Mucosa of descending colon (tissue), 3 donors: ENCODE measurements around the gene KDM1A. TPM values are rescaled to one million over a fixed set of nuclear protein-coding genes. Genes with fewer than 3 reads are reported as not detected.

Experiments used
- ATAC-seq: fragments of 200-7000 bp; cut with Tn5 transposase; one replicate; pipeline ENCODE4 v1.9.1; 2020; ENCODE audit warnings: mild to moderate bottlenecking, moderate library complexity
- DNase-seq, 3 donors: peaks; one replicate each; pipeline ENCODE4 v3.0.0-alpha.2; 2020
- H3K36me3 ChIP-seq: fragments of 200-600 bp; one replicate; pipeline ENCODE4 v1.8.0; 2021; ENCODE audit warnings: low read depth, mild to moderate bottlenecking
- H3K4me1 ChIP-seq: fragments of 200-600 bp; one replicate; pipeline ENCODE4 v1.8.0; 2021; ENCODE audit warnings: low read depth, mild to moderate bottlenecking
- H3K4me3 ChIP-seq: fragments of 200-600 bp; one replicate; pipeline ENCODE4 v1.8.0; 2021; ENCODE audit warnings: mild to moderate bottlenecking
- H3K9me3 ChIP-seq: fragments of 200-600 bp; one replicate; pipeline ENCODE4 v1.8.0; 2021; ENCODE audit warnings: mild to moderate bottlenecking
- intact Hi-C, 2 donors: fragments of 100-400 bp; cut with DNase I in 1 of 2; cut with micrococcal nuclease in 1 of 2; formaldehyde crosslinking; loops; one replicate each; pipeline versions ENCODE4 v1.11.0 to v1.11.1; 2022; cut with DNase I, micrococcal nuclease
- total RNA-seq, 3 donors: library from RNA; stranded (reverse); fragmentation: NEBNext Ultra II Directional in 2 of 3; extraction: Animal tissue kit (Norgen Biotek cat#: 25700) in 2 of 3; gene quantifications; one replicate each; pipeline versions ENCODE4 v1.2.1 to v1.2.4, GENCODE V29; 2021 to 2023
- TF ChIP-seq, protein P1 (sequence below): fragments of 200-600 bp; IDR thresholded peaks from one replicate; pipeline ENCODE4 v1.8.0; 2022; ENCODE audit warnings: antibody characterized with exemption, mild to moderate bottlenecking
- donor health status: DM: no; HTN: no; CAD: no; lungs with moderate emphysema.
- donor health status: DM: no; HTN: no; CAD: no.
- donor health status: DM: no; HTN: yes; CAD: no.

Gene KDM1A
- total RNA-seq, 3 donors from 2014 or later: 37.5 to 61.3 (median 49.3) TPM

GRCh38 chr1:23100074-23100748, 80.9 kb downstream of the KDM1A start:
- intact Hi-C loops: loop anchor here in 1 of 2 donors (5.0 kb wide), 1 partner anchor 67 kb away; the partner anchor contains the start of gene LUZP1
- no peak for DNase-seq
- Histone ChIP-seq H3K4me3 (no peak overlapping the region), H3K36me3 (no peaks in the 10 kb centered on the region), H3K4me1 (peaks cover 25% of the 10 kb centered on the region), H3K9me3 (no peaks in the 10 kb centered on the region)
- peak; percentile 24 for ATAC-seq
- TF ChIP-seq, protein P1, sequence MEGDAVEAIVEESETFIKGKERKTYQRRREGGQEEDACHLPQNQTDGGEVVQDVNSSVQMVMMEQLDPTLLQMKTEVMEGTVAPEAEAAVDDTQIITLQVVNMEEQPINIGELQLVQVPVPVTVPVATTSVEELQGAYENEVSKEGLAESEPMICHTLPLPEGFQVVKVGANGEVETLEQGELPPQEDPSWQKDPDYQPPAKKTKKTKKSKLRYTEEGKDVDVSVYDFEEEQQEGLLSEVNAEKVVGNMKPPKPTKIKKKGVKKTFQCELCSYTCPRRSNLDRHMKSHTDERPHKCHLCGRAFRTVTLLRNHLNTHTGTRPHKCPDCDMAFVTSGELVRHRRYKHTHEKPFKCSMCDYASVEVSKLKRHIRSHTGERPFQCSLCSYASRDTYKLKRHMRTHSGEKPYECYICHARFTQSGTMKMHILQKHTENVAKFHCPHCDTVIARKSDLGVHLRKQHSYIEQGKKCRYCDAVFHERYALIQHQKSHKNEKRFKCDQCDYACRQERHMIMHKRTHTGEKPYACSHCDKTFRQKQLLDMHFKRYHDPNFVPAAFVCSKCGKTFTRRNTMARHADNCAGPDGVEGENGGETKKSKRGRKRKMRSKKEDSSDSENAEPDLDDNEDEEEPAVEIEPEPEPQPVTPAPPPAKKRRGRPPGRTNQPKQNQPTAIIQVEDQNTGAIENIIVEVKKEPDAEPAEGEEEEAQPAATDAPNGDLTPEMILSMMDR: no peak

DNA sequence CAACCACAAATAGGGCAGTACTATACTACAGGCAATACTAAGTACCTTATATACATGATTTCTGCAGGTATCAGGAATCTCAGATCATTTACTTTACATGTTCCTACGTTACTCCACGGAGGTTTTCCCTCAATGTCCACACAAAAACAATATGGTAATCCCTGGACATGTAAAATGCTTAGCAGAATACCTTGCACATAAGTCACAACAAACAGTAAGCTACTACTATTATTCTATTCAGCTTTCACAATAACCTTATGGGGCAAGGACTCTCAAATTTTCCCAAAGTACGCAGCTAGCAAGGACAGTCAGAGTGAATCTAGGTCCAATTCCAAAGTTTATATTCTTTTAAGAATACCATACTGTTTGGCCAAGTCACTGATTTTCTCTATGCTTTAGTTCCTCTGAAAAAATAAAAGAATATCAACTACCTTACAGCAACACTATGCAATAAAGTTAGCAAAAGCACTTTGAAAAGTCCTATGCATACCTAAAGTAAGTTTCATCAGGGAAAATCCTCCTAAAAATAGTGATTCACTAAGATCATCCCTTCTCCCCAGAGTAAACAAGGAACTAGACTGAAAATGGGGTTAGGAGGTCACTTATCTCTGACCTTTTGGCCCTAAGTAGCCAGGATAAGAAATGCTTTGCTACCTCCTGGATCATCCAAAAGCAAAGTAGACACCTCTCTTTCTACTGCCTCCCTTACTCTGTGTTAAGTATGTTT, 82.0 kb downstream of the KDM1A start:
- TF ChIP-seq, protein P1: no peak
- Histone ChIP-seq H3K4me1 (peaks cover 25% of the 10 kb centered on the region), H3K9me3 (no peaks in the 10 kb centered on the region), H3K36me3 (no peaks in the 10 kb centered on the region), H3K4me3 (no peak overlapping the region)
- ATAC-seq: no peak
- no peak for DNase-seq
- intact Hi-C loops: loop anchor here in 1 of 2 donors (5.0 kb wide), 1 partner anchor 66 kb away; the partner anchor contains the start of gene LUZP1

DNA sequence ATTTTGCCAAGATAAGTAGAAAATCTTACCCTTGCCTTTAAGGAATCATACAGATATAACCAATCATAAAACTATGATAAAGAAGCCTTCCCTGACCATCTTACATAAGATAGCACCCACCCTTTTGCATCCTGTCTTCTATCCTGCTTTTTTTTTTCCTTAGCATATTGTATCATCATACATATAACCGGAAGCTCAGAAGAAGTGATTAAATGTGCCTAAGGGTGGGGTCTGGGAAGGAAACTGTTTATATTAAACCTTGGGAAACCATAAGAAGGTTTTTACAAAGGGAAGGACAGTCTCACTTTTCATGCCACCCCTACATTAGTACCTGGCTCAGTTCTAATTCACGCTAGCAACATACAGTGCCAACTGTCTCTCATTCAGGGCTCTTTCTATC, 82.6 kb downstream of the KDM1A start:
- intact Hi-C loops: loop anchor here in 1 of 2 donors (5.0 kb wide), 1 partner anchor 65 kb away; the partner anchor contains the start of gene LUZP1
- H3K9me3 ChIP-seq: no peaks in the 10 kb centered on the region
- TF ChIP-seq, protein P1: no peak
- H3K4me1 ChIP-seq: peaks cover 25% of the 10 kb centered on the region
- ATAC-seq (peak; percentile 28), DNase-seq (no peak)
- H3K4me3 ChIP-seq: no peak overlapping the region
- H3K36me3 ChIP-seq: no peaks in the 10 kb centered on the region

DNA sequence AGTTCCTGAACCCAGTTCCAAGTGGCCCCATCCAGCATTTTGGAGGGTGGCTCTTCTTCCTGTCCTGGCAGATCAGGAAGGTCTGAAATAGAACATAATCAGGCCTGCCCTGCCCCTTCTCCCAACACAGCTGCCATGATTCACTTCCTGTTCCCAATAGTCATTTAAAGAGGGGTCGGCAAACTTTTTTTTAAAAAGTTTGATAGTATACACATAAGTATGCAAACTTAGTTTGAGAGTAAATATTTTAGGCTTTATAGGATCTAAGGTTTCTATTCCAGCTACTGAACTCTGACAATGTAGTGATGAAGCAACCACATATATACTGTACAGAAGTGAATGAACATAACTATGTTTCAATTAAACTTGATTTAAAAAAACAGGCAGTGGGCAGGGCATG, 83.0 kb downstream of the KDM1A start:
- Histone ChIP-seq H3K4me3 (no peak overlapping the region), H3K4me1 (peaks cover 25% of the 10 kb centered on the region), H3K9me3 (no peaks in the 10 kb centered on the region), H3K36me3 (no peaks in the 10 kb centered on the region)
- TF ChIP-seq, protein P1: no peak
- DNase-seq (no peak), ATAC-seq (peak; percentile 44)
- intact Hi-C loops: loop anchor here in 1 of 2 donors (5.0 kb wide), 1 partner anchor 65 kb away; the partner anchor contains the start of gene LUZP1

DNA sequence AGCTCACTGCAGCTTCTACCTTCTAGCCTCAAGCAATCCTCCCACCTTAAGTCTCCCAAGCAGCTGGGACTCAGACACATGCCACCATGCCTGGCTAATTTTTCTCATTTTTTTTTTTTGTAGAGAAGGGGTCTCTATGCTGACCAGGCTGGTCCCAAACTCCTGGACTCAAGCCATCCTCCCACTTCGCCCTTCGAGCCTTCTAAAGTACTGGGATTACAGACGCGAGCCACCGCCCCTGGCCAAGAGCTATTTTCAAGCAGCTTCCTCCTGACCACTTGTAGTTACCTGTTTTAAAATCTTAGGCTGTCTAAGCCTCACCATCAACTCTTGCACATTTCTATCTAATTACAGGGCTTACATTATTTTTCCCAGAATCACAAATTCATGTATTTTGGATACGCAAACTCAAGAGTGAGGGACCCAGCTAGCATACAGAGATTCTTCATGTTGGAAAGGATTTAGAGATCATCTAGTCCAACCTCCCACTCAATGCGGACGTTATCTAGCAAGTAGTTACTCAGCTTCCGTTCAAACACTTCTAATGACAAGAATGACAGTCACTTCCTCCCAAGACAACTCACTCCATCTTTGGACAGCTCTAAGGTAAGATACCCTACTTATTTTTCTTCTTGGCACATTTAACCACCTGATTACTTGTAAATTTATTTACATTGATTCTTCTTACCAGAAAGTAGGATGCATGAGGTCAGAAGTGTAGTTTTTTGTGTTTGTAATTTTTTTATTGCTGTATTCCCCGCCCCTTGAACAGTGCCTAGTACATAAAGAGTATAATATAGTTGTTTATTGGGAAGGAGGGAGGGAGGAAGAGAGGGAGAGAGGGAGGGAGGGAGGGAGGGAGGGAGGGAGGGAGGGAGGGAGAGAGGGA, 84.0 kb downstream of the KDM1A start:
- intact Hi-C loops: loop anchor here in 1 of 2 donors (5.0 kb wide), 1 partner anchor 64 kb away; the partner anchor contains the start of gene LUZP1
- H3K9me3 ChIP-seq: no peaks in the 10 kb centered on the region
- no peaks in the 10 kb centered on the region for H3K36me3 ChIP-seq
- no peak overlapping the region for H3K4me3 ChIP-seq
- H3K4me1 ChIP-seq: peaks cover 25% of the 10 kb centered on the region
- TF ChIP-seq, protein P1: no peak
- DNase-seq: peak; percentile 51 to 65 (median 60)
- ATAC-seq: peak; percentile 73
